Activated CD4-positive, CD25-positive, alpha-beta regulatory T cell treated with anti-CD3 and anti-CD28 coated beads, Interleukin-2, amount 50 U/mL, for 16 hours (primary cell): ENCODE measurements around the gene DMRTB1.

Experiments used
- DNase-seq: peaks from one replicate; pipeline ENCODE4 v3.0.0-alpha.2; 2020; ENCODE audit warnings: low read depth, low spot score

Gene DMRTB1

DNA sequence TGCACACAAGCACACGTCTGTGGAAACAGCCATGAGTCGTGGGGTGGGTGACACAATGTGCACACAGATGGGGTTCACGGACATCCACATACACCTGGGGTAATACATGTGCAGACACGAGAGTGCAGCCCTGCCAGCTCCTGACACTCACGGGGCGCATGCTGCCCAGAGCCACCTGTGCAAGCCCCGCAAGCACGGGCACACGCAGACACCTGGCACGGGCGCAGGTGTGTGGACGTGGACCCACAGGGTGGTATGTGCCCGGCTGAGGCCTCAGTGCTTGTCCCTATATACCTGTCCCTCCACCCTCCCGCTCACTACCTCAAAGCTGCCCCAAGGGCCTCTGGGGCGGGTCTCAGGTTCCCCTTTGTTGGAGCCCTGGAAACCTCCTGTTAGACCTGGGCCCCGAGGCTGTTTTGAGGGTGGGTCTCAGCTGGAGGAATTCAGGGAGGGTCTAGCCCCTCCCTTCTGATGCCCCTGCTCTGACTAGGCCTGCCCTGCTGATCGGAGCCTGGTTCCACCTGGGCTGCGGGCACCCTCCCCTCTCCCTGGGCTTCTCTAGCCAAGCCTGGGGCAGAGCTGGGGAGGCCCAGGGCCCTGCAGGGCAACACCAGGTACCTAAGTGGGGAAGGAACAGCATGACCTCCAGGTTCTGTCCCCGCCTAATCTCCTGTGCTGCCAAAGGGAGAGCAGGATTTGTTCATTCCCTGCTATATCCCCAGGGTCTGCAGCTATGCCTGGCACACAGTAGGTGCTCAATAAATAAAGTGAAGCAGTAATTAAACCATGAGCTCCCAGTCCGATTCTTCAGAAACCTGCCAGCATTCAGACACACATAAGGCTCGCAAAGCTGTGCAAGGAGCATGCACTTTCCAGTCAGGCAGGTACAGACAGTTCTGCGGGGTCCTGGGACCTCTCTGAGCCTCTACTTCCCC lies 49.1 kb downstream of the DMRTB1 start:
- no peak for DNase-seq

DNA sequence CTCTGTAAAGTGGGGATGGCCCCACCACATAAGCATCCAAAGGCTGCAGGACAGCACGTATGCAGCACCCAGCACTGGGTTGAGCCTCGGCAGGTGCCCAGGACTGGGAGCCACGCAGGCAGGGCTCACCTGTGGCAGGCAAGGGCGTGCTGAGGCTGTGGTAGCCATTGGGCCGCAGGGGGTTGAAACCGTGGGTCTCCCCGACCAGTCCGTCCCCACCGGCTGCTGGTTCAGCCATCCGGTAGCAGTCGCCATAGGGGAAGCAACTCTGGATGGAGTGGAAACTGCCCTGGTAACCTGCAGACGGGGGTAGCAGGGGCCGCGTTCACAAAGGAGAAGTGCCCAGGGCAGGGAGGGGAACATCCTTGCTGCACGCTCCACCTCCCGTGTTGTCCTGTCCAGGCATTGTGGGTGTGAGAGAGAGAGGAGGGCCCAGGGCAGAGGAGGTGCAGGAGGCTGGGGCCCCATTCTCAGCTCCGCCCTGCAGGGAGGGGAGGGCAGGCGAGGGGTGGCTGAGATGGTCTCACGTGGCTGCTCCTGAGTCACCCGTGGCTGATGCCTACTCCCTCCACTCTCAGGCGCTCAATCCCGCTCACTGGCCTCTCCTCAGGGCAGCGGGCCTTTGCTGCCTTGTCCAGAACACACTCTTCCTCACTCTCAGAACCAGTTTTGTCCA lies 49.9 kb downstream of the DMRTB1 start:
- DNase-seq, result no peak

DNA sequence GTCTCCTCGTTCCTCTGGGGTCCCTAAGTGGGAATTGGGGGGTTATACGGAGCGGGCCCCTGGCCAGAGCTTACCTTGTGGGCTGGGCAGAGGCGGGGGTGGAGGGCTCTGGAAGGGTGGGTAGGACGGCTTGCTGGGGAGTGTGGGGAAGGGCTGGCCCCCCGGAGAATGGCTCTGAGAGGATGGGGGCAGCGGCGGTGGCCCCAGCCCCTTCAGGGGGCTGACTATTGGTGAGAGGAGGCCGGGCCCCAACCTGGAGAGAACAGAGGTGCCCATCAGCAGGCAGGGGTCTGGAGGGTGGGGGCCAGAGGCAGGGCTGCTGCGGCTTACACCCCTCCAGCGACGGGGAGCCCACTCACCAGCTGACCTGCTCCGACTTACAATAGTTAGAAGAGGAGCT lies 50.6 kb downstream of the DMRTB1 start:
- DNase-seq, result no peak

DNA sequence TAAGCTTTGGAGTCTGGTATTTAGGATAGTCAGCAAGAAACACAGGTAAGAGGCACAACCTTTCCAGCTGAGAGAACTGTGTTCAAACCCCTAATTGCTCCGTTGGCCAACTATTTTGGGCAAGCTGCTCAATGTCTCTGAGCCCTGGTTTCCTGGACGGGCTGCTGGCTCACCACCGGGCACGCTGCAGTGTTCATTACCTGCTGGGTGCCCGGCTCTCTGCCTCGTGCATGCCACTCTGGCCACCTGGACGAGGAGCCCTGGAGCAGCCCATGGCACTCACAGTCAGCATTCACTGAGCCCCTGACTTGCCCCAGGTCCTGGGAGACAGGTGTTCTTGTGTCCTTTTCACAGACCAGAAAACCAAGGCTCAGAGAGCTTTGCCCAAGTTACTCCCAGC lies 51.0 kb downstream of the DMRTB1 start:
- DNase-seq, result no peak

DNA sequence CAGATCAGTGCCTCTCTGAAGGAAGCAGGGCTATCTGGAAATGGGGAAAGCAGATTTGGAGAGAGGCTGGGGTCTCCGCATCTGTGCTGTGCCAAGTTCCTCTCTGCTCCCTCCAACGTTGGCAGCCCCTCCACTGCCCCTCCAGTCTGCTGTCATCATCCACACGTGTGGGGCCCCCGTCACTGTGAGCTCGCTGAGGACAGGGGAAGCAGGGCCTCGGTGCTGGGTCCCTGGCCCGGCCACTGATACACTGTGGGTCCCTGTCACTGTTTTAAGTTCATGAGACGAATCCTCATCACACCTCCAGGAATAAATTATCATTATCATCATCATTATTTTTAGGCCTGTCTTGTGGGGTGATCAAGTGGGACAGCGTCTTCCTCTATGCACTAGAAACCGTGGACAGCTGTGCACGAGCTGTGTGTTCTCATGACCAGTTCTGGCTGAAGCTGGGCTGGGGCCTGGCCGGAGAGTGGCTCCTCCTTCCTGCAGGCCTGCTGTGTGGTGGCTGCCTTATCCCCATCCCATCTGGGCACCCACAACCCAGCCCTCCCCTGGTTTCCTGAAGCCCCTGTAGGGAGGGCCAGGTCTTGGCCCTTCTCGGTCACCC lies 52.2 kb downstream of the DMRTB1 start:
- DNase-seq, result no peak

DNA sequence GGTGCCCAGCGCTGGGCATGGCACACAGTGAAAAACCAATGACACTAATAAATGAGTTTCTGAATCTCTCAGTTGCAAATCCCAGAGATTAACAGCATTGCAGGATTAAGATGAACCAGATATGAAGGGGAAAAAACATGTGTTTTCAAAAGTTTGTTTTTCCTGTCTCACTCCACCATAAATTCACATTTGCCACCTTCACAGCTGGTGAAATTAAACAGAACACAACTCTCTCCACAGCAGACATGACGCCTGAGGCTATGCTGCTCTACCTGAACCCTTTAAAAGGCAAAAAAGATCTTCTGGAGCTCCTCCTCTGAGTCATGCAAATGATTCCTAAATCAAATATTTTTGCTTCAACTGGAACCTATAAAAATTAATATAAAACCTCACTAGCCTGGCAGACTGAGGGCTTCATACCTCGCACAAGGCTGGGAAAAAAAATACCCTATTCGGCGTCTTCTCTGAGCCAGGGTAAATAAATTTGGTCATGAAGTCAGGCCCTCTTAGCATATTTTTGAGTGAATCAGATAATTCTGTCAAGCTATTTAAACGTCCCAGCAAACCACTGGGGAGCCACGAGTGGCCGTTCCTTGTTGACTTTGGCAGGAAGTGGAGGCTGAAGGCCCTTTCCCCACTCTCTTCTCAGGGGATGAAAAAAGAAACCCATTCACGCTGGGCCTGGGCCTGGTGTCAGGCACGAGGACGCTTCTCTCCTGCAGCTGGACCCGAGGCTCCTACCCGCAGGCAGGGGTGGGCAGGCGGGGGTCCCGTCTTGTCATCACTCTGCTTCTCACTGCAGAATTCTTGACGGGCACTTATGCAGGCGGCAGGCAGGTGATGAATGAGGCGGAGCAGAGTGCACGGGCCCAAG lies 53.0 kb downstream of the DMRTB1 start:
- DNase-seq, result no peak

DNA sequence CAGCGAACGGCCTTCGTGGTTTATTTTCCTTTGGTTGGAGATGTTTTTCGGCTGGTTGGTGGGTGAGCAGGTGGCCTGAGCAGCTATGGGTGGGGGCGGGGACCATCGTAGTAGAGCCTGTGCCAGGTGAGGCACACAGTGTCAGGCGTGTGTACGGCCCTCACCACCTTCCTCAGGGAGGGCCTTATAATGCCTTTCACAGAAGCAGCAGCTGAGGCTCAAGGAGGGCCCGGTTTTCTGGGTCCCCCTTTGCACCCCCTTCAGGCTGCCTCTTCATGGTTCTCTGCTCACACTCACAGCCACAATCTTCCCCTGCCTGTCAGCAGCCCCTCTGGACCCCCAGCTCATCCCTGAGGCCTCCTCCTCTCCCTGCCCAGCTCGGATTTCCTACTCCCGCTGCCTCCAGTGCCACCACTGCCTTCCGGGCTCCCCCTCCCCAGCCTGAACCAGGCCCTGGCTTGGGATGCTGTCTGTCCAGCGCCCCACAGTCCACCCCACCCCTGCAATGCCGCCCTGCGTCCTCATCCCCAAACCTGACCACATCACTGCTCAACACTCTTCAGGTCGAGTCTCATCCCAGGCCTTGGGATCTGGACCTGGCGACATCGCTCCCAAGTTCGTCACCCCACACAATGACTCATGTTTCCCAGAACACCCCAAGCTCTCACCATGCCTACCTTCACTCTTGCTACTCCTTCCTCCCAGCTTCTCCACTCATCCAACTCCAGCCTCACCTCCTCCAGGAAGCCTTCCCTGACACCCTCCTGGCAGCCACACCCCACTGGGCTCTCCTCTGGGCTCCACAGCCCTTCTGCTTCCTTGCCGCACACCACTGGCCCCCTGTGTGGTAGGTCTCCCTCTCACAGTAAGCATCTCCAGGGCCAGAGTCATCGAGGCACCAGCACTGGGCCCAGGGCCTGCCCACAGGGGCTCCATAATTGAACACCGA lies 53.9 kb downstream of the DMRTB1 start:
- DNase-seq, result no peak

DNA sequence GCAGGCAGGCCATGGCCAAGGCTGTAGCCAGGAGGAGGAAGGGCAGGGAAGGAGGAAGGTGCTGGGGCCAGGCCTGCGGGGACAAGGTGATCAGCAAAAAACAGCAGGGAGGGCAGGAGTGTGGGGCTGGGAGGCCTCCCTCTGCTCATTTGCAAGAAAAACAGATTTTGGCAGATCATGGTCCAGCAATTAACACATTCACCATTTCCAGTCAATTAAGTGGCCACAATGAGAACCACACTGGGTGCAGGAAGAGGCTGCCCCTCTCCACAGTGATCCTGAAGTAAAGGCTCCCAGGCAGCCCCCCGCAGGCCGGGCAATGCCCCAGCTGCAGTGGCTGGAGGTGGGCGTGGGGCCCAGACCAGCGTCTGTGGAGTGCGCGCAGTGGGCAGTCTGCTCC lies 54.6 kb downstream of the DMRTB1 start:
- no peak for DNase-seq

DNA sequence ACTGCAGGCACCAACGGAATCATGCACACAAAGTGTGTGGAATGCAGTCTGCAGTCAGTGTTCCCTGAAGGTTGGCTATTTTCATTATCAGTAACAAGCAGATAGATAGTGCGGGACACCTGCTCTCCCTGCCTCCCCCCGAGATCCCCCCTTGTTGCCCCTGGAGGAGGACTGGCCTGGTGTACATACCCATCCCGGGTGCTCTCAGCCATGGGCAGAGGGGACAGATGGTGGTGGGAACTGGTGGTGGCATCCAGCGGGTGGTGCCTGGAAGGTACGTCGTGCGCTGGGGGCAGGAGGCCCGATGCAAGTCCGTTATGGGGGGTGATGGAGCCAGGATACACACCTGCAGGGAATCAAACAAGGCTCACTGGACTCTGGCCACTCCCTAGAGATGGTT lies 55.2 kb downstream of the DMRTB1 start:
- no peak for DNase-seq

DNA sequence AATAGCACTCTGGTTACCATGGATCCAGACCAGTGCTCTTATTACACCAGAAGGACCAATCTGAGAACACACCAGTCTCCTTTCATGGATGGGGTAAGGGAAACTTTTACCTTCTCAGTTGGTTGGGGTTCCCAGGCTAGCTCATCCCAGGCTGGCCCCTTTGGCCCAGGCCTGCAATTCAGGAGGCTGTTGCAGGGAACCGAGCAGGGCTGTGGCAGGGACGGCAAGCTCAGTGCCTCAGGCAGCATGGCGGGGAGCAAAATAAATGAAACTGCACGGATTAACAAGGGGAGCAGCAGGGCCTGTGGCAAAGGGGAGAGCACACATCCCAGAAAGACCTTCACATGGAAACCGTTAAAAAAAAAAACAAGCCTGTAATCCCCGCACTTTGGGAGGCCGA lies 57.0 kb downstream of the DMRTB1 start:
- no peak for DNase-seq
